Stimulated activated CD4-positive, alpha-beta T cell treated with anti-CD3 and anti-CD28 coated beads, Interleukin-2, amount 100 ng/mL, for 4 hours (primary cell): ENCODE measurements around the gene TMEM184B.
"Not testable (repeated sequence)": the region's sequence is repeated elsewhere in the genome, so short reads cannot be mapped to it uniquely, and the experiment has no call there.

Experiments used
- DNase-seq: peaks from one replicate; pipeline ENCODE4 v3.0.0-alpha.2; 2020; ENCODE audit warnings: low read depth

Gene TMEM184B

DNA sequence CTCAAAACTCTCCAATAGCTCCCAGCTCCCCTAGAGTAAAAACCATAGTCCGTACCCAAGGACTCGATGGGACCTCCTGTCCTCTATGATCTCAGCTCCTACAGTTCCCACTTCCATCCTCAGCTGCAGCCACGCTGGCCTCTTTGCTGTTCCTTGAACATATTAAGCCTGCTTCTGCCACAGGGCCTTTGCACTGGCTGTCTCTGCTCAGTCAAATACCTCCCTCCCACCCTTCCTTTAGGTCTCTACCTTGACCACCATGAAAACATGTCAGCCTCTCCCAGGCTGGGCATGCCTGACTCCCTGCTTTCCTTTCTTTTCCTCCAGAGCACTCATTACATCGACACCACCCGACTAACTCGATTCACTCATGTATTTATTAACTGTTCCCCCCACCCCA lies 24.5 kb downstream of the TMEM184B start:
- DNase-seq, result no peak

DNA sequence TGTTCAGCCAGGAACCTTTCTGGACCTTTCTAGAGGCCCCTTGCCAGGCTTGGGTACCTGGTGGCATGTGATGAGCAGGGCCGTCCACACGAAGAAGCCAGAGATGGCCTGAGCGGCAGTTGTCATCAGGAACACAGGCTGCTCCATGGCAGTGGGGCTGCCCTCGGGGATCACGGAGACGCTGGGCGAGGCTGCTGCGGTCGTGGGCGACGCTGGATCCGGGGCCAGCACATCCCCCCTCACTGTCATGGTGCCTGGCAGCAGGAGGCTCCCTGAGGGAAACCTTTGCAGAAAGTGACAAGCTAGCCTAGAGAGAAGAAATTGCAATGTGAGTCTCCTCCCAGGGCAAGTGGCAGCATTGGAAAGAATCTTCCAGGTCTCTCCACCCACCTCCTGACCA lies 25.1 kb downstream of the TMEM184B start:
- DNase-seq, result no peak

DNA sequence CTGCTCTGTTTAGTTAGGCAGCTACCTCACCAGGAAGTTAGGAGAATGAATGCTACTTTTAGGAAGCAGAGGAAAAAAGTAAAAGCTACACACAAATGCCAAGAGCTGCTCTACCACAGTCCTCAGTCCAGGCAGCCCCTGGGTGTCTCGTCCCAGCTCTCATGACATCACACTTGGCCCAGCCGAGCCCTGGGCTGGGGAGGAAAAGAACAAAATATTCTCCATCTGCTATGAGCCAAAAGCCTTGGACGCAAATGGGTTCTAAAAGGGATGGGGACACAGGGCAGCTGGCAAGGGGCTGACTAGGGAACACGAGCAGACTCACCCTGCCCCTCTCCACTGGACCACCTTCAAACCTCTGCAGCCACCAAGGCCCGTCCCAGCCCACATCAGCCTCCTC lies 26.1 kb downstream of the TMEM184B start:
- DNase-seq, result no peak

DNA sequence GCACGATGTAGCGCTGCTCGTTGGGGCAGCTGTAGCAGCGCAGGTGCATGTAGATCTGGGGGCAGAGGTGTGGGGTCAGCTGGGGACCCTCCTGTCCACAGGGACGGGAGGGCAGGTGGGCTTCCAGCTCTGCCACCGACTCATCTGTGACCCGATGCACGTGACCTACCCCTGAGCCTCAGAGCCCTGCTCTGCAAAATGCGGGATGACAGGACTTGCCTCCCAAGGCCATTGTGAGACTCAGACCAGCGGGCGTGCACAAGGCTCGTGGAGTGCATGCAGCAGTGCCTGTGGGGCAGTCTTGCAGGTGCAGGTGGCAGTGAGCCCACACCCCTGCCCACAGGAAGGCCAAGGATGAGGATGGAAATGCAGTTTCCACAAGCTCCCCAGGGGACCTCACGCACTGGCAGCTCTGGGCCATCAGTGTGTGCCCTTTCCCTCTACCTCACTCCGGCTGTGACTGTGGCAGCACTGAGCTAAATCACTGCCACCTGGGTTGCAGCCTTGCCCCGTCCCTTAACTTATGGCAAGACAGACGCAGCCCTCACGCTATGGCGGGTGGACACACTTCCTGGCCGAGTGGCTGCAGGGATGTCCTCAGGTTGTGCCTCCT lies 26.7 kb downstream of the TMEM184B start:
- no peak for DNase-seq

DNA sequence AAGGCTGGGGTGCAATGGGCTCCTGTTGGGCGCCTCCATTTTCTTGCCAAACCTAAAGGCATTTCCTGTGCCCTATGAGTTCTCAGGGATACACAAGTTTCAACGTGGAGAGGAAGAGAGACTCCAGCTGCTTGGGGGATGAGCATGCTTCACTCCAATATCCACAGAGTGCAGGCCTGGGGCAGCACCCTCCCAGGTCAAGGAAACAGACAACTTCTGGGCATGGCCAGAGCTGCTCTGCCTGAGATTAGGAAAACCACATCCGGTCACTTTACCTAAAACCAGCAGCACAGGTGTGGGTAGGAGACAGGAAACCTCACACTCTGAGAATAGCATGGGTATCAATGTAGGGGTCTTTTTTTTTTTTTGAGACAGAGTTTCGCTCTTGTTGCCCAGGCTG lies 28.7 kb downstream of the TMEM184B start:
- DNase-seq, result no peak

DNA sequence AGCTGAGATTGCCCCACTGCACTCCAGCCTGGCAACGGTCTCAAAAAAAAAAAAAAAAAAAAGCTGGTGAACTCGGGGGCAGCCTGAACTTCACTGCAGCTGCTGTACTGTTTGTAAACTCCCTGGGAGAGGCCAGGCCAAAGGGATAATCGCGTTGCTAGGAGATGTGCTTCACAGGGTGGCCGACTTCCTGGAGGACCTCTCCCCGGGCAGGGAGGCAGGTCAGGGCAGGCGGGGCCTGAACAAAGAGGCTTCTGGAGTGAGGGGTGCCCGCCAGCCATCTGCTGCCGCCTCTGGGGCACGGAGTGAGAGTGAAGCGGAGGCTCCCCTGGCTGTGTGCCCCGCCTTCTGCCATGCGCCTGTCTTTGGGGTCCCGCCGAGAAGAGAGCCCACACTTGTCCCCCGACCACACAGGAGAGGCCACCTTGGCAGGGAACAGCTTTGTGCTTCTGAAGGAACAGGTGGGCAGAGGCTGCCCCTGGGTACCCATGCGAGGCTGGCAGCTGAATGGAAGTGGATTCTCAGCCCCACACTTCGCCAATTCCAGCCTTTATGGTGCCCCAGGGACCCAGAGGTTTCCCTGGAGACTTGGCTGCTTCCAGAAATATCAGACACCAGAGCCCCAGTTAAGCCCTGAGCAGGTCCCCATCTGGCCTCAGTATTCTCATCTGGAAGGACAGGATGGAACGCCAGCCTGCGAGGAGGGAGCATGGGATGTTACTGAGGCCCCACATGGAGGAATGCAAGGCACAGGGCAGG lies 29.6 kb downstream of the TMEM184B start:
- no peak for DNase-seq

DNA sequence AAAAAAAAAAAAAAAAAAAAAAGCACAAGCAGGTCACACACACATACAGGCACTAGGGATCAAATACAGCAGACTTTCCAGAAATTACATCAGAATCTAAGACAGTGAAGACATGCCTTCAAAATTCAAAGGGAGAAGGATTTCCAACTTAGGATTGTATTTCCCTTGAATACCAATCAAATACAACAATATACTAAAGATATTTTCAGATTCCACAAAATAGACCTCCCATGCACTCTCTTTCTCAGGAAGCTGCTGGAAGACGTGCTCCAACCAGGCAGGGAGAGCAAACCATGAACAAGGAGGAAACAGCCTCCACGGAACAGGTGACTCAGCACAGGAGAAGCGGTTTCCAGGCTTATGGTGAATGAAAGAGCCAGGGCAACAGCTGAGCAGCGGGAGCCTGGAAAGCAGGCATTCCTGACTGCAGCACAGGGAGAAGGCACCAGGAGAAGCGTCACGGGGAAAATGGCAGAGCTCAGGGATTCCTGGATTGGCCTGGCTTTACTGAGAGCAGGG lies 32.0 kb downstream of the TMEM184B start:
- DNase-seq, result no peak

DNA sequence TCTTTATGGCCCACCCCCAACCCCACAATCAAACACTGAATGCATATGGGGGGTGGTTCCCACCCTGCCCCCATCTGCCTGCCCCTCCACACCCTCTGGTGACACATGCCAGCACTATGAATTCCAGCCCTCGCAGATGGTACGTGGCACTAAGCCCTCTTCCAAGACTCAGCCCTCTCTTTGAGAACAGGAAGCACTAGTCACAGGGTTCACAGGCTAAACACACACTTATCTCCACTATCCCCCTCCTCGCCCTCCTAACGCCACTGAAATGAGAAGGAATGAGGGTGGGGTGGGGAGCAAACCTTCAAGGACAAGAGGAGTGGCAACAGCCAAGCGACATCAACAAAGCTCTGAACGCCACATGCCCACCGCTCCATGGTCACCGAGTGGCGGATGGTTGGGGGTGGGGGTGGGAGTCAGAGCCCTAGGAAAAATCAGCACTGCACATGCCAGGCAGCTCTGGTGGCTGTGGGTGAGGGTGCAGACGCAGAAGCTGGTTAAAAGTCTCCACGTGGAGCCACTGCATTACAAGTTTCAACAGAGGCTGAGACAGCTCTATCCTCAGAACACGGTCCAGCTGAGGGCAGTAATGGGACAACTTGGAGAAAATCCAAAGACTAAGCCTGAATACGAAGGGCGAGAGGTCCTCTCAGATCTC lies 33.6 kb downstream of the TMEM184B start:
- DNase-seq, result no peak

DNA sequence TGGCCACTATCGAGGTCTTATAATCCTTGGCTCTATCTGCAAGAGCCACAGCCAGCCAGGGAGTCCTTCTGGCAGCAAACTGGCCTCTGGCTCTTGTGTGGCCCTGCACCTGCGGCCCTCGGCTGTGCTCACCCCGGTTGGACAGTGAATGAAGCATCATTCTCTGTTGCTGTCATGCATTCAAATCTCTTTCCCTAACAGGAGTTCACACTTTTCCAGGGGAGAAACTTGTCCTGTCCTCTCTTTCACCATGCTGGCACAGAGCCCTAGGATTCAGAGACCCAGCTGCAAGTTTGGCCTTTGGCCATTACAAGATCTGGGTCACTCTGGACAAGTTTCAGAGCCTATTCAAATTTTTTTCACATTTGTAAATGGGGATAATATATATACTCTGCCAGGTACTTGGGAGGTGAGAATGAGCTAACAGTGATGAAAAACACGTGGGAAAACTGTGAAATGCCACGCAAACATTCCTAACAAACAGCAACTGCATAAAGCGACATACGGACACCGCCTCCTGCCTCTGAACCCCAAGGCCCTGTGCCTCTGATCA lies 34.2 kb downstream of the TMEM184B start:
- no peak for DNase-seq

DNA sequence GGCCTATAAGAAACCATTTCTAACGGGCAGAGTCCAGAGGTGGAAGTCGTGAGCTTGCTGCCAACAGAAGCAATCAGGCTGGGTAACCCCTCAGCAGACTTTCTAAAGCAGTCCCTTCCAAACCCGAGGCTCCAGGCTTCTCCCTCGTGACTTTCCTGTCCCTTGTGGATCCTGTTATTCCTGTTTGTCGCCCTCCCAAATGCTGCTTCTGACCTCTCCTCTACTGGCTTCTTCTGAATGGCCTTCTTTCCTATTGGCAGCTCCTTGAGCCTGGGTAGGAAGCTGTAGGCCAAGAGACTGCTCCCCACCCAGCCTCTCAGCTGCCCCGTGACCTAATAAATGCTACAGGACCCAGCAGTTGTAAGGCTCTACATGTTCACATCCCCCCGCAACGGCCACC lies 36.0 kb downstream of the TMEM184B start:
- DNase-seq, result no peak

DNA sequence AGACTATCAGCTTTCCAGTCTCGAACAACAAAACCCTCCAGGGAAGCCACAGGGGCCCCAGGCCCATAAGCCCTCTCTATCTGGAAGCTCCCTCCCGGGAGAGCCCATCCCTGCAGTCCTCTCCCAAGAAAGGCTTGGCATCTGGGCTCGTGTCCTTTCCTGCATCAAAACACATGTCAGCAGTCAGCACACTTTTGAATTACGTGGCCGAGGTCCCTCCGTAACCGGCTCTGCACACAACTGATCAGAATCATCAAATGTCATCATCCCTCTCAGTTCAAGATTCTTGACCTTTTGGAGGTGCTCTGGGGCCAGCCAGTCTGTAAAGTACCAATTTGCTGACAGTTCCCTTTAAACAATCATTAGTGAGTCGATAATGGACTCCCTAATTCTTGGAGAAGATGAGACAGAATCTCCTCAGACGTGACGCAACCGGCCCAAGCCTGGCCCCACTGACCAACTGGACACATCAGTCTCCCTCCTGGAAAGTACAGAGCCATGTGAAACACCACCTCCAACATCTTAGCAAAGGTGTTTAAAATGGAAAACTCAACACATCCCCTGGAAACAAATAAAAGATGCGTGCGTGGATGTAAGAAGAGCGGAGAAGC lies 37.5 kb downstream of the TMEM184B start:
- DNase-seq, result no peak

DNA sequence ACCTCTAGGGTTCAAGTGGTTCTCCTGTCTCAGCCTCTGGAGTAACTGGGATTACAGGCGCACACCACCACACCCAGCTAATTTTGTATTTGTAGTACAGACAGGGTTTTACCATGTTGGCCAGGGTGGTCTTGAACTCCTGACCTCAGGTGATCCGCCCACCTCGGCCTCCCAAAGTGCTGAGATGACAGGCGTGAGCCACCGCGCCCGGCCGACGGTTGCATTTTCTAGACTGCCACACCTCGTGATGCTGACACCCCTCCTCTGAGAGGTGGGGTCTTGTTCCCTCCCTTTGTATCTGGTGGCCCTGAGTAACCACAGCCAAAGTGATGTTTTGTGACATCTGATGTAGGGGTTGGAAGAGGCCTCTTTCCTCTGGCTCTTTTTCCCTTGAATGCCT lies 39.0 kb downstream of the TMEM184B start:
- DNase-seq, result not testable (repeated sequence)

DNA sequence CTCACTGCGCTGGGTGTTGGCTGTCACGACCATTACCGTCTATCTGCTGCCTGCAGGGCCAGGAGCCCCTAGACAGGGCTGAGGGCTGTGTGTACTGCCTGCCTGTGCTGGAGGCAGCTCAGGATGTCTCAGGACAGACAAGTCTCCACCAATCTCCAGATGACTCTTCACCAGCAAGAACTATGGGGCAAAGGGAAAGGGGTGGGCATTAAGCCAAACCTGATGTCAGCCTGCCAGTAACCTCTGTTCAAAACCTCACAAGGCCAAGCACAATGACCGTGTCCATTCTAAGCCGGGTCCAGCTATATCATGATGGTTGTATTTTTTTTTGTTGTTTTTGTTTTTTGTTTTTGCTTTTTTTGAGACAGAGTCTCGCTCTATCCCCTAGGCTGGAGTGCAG lies 39.4 kb downstream of the TMEM184B start:
- no peak for DNase-seq

DNA sequence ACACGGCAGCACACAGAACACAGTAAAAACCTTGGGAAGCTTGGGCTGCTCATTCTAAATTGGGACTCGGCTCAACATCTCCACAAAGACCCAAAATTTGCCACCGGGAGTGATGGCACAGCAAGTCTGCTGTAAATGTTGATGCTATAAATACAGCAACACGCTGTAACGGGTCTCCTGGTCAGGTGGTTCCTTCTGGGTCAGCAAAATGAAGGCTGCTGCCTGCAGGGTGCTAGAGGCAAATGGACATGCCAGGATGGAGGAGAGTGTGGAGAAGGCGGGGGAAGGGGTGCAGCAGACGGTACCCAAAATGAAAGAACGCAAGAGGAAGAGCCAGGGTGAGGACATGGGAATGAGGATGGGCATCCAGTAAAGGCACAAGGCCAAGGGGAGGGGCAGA lies 40.6 kb downstream of the TMEM184B start:
- DNase-seq, result no peak

DNA sequence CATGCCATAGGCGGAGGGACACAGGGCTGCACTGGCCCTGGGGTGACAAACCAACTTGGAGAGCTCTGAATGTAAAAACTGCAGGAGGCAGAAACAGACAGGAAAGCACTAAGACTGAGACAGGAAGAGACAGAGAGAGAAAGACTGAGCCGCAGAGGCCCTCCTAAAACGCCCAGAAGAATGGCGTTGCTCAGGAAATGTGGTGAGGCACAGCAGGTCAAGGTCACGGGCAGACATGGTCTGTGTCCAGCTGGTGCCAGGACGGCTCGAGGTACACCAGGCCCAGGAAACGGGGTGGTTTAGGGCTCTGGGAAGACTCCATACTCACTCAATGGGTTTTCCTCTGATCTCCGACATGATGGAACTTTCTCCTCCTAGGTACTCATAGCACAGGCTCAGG lies 41.9 kb downstream of the TMEM184B start:
- DNase-seq, result no peak

DNA sequence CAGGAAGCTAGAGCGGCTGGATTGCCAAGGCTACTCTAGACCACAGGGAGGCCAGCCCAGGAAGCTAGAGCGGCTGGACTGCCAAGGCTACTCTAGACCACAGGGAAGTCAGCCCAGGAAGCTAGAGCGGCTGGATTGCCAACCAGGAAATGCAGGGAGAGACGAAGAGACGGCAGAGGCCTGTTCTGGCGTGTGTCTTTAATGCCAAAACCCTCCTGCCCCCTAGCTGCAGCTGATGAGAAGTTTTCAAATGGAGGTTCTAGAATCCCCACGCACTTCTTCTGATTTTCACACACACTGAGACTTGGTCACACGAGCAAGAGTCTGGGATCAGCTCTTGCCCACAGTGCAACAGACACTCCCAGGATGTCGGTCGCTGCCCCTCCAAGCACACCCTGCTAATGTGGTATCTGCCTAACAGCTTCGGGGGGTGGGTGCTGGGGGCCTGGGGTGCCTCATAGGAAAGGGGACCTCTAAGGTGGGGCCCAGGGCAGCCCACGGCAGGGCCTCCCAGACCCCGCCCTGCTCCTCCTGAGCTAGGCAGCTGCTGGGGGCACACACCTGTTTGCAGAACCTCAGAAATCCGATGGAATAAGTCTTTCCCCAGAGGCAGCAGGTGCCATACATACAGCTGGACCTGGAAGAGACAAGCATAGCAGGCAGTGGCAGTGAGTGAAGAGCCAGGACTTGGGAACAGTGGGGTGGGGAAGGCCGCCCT lies 42.5 kb downstream of the TMEM184B start:
- DNase-seq, result no peak

DNA sequence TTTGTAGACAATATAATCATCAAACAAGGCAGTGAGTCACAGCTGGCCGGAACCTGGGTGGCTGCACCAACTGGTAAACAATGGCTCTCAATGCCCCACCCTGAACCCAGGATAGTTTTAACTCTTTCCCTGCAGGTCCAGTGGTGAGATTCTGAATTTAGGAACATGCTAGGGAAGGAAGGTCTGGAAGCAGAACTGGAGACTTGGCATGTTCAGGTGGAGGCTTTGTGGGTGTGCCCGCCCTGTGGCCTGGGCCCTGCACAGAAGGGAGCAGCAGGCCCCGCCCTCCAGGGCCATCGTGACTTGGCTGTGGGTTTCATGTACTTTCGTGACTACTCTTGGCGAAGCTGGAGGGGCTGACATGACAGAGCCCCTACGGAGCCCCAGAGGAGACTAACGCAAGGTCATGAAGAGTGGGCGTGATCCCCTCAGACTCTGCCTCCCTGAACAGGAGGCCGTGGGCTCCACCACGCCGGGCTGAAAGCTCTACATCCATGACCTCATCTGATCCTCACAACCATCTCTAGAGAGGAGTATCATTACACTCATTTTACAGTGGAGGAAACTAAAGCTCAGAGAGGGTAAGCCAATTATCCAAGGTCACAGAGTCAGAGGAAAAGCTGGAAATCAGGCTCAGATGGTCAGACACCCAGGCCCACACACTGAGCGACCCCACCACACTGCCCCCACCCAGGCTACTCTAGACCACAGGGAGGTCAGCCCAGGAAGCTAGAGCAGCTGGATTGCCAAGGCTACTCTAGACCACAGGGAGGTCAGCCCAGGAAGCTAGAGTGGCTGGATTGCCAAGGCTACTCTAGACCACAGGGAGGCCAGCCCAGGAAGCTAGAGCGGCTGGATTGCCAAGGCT lies 43.7 kb downstream of the TMEM184B start:
- DNase-seq, result no peak

DNA sequence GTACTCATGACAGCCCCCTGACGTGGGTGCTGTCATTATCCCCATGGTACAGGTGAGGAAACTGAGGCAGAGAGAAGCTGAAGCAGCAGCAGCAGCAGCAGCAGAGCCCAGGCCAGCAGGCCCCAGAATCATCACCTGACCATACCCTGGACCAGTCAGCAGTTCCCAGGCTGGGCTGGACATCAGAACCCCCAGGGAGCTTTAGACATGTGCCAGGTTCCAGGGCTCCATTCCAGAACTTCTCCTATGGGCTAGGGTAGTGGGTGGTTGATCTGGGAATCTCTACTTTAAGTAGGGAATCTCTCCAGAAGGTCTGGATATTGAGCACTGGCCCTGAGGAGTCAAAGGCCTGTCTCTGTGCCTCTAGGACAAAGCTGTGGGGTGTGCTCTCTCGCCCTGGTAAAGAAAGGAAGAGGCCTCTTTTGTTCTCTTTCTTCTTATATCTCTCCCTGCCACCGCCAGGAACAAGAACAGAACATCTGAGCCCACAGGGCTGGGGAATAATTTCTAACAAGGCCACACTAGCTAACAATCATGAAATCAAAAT lies 44.4 kb downstream of the TMEM184B start:
- no peak for DNase-seq

DNA sequence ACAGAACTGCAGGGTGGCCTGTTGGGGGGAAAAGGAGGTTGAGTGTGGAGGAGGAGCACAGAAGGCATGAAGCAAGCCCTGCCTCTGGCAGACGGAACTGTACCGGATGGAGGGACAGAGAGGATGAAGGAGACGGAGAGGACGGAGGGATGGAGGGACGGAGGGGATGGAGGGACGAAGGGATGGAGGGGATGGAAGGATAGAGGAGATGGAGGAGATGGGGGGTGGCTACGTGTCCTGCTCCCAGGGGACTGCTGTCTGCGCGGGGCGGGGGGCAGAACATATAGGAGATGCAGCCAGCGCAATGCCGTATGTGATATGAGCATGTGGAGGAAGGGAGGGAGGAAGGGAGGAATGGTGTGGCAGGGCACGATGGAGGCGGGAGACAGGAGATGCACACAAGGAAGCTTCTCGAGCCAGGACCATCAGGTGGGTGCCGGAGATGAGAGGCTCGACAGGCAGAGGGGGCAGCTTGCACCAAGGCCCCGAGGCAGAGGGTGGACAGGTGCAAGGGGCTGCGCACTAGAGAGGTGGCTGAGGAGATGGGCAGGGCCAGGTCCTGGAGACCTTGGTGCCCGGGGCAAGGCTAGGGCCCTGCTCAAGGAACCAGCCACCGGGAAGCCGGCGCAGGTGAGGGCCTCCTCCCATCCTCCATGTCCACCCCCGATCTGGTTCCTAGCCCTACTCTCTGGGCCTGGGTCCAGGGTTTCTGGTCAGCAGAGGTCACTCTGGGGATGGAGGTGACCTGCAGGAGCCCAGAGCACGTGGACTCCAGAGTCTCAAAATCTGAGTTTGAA lies 45.8 kb downstream of the TMEM184B start:
- no peak for DNase-seq
